Fibroblast of gingiva (primary cell): ENCODE data around the gene THOC6.
A peak's percentile ranks its signal among the peaks of the same experiment; 100 is the strongest.

Experiments
- DNase-seq: peaks from one replicate; pipeline ENCODE4 v3.0.0-alpha.2; 2011; ENCODE audit warnings: low read depth

The THOC6 gene

DNA sequence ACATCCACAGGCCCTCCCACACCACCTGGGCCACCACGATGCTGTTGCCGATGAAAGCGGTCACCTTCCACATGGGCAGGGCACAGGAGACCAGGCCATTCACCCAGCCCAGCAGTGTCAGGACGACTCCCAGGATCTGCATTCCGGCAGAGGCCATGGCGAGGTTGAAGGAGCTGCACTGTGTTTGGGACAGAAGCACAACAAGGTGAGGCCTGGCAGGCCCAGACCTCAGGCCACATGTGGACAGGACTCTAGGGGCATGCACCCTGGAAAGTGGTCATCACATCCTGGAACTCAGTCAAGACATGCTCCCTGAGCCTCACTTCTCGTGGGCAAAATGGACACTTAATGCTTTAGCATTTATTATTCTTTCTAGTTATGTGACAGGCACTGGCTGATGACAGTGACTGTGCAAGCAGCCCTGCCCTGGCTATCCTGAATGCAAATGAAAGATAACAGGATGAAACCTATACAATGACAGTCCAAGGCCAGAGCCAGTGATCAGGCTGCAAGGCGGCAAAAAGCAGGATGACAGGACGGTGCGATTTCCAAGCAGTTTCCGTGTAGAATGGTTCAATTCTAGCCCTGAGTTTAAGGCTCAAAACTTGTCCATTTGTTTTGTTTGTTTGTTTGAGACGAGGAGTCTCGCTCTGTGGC lies 7.8 kb upstream of the THOC6 start:
- DNase-seq: no peak

DNA sequence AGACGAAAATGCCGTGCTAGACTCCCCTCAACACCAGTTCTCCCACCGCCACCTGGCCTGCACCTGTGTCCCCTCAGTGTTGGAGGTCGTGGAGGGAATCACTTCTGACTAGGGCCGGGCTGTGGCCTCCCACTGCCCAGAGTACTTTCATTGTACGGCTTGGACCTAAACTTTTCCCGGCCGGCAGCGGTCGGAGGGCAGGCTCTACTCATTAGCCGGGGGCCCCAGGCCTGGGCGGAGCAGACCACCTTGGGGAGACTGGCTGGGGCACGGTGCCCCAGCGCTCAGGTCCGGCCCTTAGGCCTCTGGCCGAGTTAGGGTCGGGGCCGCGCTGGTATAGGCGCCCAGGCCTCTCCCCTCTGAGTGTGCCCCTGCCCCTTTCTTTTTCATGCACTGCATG lies 6.5 kb upstream of the THOC6 start:
- DNase-seq: no peak

DNA sequence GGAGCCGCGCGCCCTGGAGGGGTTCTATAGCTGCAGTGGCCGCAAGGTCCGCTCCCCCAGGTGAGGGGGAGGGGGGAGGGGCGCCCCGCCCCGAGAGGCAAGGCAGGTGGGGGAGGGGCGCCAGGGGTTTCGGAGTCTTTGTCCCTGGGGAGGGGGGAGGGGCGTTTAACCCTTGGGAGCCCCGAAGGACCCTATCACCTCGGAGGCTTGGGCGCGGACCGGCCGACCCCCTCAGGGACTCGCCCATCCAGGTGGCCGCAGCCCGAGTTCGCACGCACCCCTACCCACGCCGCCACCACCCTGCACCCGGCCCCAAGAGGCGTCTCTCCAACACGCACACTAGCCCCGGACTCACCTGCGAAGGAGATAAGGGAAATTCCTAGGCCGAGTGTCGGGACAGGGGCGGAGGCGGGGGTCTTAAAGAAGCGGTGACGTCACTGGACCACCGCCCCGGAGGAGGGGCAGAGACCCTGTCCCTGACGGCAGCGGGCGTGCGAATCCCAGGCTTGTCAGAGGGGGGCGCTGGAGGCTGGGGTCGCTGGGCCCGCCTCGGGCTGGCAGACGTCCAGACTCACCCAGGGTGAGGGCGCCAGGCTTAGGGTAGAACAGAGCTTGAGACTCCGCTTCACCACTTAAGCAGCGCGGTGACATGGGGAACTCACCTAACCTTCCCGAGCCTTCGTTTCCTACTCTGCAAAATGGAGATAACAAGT lies 5.9 kb upstream of the THOC6 start, which contains the start of gene CLDN6:
Gene CLDN6, minus strand, starts transcription at position 390 of the 713 bp plus-strand sequence. CDS start 2,162 bp downstream, outside the sequence.
- DNase-seq: no peak

DNA sequence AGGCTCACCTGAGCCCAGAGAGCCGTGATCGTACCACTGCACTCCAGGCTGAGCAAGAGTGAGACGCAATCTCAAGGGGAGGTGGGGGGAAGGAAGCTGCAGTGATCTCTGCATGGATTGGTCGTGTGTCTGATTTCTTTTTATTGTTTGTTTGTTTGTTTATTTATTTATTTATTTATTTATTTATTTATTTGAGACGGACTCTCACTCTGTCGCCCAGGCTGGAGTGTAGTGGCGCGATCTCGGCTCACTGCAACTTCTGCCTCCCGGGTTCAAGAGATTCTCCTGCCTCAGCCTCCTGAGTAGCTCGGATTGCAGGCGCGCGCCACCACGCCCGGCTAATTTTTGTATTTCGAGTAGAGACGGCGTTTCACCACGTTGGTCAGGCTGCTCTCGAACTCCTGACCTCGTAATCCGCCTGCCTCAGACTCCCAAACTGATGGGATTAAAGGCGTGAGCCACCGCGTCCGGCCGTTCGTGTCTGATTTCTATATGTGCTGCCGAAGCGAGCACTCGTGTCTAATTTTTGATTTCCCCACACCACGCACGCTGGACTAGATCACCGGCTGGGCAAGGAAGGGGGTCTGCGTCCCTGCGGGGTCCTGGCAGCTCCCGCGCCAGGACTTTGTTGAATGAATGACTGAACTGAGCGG lies 4.1 kb upstream of the THOC6 start:
- no peak for DNase-seq

DNA sequence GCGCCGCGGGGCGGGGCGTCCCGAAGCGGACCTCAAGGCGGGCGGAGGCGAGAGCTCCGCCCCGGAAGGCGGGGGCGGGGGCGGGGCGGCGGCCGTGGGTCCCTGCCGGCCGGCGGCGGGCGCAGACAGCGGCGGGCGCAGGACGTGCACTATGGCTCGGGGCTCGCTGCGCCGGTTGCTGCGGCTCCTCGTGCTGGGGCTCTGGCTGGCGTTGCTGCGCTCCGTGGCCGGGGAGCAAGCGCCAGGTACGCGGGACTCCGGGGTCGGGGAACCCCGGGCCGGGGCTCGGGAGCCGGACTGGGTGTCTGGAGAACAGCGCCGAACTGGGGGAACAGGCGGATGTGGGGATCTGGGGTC lies 3.6 kb upstream of the THOC6 start, which contains the start of gene TNFRSF12A:
Gene TNFRSF12A, plus strand, starts transcription at position 122 of the 357 bp plus-strand sequence. Its CDS starts 30 bp downstream, at position 152.
- DNase-seq: peak; percentile 61

DNA sequence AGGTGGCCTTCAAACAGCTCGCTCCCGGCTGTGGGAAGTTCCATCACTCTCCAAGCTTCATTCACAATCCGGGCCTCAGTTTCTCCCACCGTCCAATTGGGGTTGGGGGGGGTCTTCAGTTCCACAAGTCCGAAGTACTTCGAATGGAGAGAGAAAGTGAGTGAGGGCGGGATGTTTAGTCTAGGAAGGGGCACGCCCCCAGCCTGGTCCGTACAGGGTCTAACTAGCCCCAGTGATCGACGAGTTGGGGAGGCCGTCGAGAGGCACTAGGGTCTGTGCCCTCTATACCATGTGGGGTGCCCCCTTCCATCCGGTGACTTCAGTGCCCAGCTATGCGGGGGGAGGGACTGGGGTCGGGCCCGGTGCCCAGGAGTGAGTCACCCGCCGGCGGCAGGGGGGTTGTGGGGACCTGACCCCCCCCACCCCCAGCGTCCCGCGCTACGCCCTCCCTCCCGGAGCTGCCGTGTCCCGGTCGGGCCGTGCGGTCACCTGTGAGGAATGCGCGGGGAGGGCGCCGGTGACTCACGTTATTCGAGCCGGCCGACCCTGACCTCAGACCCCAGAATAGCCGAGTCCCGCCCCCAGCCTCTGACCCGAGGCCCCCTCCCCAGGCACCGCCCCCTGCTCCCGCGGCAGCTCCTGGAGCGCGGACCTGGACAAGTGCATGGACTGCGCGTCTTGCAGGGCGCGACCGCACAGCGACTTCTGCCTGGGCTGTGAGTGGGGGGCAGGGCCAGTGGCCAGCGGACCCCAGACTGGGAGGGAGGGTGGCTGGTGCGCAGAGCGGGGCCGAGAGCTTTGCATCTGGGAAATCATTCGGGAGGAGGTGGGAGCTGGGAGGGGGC lies 3.0 kb upstream of the THOC6 start:
- peak; percentile 83 for DNase-seq

DNA sequence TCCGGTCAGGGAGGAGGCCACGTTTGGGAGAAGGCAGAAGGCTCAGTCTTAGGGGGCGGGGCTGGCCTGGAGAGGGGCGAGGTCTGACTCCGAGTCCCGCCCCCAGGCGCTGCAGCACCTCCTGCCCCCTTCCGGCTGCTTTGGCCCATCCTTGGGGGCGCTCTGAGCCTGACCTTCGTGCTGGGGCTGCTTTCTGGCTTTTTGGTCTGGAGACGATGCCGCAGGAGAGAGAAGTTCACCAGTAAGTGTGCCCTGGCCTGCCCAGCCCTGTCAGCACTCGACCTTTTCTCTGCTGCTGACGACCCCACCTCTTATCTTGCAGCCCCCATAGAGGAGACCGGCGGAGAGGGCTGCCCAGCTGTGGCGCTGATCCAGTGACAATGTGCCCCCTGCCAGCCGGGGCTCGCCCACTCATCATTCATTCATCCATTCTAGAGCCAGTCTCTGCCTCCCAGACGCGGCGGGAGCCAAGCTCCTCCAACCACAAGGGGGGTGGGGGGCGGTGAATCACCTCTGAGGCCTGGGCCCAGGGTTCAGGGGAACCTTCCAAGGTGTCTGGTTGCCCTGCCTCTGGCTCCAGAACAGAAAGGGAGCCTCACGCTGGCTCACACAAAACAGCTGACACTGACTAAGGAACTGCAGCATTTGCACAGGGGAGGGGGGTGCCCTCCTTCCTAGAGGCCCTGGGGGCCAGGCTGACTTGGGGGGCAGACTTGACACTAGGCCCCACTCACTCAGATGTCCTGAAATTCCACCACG lies 2.2 kb upstream of the THOC6 start:
- DNase-seq: peak; percentile 86

DNA sequence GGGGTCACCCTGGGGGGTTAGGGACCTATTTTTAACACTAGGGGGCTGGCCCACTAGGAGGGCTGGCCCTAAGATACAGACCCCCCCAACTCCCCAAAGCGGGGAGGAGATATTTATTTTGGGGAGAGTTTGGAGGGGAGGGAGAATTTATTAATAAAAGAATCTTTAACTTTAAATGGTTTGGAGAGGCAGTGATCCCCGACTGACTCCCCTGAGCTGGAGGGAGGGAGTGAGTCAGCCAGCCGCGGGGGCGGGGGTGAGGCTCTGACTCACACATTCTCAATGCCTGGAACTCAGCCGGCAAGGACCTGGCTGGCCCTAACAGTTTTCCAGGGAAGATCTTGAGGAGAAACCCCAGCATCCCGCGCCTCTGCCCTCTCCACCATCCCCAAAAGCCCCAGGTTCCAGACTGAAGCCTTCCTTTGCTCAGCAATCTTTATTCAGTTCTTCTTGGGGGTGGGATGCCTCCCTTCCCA lies 1.6 kb upstream of the THOC6 start:
- DNase-seq: peak; percentile 91

DNA sequence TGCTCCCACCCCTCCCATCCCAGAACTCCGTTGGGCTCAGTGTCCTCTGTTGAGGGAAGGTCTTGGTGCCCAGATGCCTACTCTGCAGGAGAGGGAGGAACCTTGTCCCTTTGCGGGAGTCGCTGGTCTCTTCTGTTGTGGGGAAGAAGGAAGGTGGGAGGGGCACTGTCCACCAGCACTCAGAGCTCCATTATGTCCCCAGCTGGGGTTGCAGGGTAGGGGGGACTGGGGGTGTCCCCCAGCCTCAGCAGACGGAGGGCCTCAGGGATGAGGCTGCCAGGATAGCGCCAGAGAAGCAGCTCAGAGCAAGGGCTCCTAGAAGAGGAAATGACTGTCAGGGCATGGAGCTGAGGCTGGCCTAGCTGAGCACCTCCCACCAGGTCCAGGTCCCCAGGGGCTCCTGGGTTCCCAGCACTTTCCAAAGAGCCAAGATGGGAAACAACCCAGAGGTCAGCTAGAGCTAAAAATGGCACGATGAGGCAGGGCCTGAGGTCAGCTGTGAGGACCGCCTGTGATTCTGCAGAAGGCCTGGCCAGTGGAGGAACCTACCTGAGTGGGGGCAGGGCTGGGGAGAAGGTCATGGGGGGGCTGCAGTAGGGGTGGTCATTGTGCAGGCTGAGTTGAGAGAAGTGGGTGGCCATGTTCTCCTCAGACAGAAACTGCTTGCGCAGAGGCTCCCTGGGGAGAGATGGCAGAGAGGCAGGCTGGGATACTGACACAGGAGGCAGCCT lies 986 bp upstream of the THOC6 start:
- DNase-seq: peak; percentile 68

DNA sequence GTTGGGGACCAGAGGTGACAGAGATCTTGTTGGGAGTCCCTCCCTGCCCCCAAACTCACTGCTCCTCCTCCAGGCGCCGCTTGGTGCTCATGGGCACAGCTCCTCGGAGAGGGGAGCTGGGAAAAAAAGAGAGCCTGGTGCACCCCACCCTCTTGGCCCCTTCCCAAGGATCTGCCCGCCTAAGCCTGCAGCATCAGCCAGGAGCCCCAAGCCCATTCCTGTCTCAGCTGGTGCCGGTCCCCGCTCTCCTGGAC lies 493 bp upstream of the THOC6 start:
- peak; percentile 59 for DNase-seq

DNA sequence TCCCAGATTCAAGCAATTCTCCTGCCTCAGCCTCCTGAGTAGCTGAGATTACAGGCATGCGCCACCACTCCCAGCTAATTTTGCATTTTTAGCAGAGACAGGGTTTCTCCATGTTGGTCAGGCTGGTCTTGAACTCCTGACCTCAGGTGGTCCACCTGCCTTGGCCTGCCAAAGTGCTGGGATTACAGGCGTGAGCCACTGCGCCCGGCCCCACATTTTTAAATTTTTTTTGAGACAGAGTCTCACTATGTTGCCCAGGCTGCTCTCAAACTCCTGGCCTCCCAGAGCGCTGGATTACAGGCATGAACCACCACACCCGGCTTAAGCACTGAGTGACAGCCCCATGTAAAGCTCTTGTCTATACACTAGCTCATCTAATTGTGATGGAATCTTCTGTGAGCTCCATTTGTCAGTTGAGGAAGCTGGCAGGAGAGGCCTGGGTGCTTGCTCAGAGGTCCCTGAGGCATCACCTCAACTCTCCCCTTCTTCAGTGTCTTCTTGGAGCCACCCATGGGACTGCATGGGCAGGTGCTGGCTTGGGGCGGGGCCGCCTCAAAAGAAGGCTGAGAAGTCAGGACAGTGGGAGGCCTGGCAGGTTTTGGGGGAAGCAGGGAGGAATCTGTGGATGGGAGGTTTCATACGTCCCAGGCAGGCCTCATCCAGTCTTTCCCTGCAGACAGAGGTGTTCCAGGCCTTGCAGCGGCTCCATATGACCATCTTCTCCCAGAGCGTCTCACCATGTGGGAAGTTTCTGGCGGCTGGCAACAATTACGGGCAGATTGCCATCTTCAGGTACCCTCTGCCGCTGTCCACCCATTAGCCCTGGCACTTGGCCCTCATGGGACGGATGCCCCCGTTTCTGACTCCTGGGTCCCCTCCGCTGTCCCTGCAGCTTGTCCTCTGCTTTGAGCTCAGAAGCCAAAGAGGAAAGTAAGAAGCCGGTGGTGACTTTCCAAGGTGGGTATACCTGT lies 1.5 kb downstream of the THOC6 start:
- no peak for DNase-seq

DNA sequence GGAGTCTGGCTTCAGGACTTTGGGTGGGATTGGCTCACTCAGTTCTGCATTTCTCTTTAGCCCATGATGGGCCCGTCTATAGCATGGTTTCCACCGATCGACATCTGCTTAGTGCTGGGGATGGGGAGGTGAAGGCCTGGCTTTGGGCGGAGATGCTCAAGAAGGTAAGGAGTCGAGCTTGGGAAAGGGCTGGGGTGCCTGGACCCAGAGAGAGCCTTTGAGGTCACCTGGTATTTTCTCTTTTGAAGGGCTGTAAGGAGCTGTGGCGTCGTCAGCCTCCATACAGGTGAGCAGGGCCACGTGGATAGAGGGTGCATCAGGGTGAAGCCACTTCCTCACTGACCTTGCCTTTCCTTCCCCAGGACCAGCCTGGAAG lies 2.2 kb downstream of the THOC6 start:
- no peak for DNase-seq

DNA sequence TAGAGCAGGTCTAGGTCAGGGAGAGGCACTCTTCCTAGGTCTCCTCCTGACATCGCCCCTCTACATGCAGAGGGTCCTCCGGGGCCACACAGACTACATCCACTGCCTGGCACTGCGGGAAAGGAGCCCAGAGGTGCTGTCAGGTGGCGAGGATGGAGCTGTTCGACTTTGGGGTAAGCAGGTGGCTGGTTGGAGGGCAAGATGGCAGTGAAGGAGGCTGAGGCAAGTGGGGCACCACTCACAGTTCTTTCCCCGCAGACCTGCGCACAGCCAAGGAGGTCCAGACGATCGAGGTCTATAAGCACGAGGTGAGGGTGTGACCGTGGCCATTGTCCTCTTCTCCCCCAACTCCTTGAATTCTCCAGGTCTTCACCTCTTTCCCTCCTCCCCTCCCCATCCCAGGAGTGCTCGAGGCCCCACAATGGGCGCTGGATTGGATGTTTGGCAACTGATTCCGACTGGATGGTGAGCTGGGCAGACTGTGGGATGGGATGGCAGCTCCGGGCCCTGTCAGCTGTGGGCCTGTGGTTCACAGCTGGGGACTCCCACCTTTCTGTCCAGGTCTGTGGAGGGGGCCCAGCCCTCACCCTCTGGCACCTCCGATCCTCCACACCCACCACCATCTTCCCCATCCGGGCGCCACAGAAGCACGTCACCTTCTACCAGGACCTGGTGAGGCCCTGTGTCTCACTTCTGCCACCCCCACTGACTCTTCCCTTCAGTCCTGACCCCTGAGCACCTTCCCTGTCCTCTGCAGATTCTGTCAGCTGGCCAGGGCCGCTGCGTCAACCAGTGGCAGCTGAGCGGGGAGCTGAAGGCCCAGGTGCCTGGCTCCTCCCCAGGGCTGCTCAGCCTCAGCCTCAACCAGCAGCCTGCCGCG lies 3.0 kb downstream of the THOC6 start:
- DNase-seq: no peak

DNA sequence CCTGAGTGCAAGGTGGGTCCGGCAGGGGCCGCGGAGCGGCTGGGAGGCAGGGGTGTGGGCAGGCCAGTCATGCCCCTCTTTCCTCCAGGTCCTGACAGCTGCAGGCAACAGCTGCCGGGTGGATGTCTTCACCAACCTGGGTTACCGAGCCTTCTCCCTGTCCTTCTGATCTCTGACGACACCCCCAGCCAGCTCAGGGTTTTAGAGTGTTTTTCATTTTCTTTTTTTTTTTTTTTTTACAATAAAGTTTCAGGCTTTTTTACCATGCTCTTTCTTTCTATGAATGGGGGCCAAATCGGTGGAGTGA lies 3.6 kb downstream of the THOC6 start:
- DNase-seq: no peak

DNA sequence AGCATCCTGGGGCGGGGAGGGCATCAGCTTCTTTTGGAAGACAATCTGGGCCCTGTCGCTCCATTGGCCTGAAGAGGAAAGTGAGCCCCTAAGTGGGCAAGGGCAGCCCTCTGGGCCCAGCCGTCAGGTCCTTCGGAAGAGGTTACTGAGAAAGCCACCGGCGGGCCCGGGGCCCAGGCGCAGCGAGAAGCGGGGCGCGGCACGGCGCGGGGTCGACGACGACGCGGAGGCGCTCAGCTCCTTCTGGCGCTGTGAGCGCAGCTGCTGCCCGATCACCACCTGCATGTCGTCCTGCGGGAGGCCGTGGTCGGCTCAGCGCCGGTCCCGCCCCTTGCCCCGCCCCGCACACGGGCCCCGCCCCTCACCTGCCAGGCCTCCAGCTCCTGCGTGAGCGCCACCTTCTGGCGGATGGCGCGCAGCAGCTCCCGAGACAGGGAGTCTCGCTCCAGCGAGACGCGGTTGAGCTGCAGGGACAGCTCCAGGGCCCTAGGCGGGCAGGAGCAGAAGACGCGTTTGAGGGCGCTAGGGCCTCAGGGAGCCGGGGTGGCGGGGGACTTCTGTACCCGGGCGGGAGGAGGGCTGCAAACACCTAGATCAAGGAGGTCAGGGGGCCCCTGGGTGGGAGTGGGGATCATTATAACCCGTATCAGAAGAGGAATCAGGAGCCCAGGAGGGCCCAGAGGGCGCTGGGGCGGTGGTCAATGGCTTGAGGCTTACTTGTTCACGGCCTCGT lies 4.3 kb downstream of the THOC6 start:
- peak; percentile 31 for DNase-seq

DNA sequence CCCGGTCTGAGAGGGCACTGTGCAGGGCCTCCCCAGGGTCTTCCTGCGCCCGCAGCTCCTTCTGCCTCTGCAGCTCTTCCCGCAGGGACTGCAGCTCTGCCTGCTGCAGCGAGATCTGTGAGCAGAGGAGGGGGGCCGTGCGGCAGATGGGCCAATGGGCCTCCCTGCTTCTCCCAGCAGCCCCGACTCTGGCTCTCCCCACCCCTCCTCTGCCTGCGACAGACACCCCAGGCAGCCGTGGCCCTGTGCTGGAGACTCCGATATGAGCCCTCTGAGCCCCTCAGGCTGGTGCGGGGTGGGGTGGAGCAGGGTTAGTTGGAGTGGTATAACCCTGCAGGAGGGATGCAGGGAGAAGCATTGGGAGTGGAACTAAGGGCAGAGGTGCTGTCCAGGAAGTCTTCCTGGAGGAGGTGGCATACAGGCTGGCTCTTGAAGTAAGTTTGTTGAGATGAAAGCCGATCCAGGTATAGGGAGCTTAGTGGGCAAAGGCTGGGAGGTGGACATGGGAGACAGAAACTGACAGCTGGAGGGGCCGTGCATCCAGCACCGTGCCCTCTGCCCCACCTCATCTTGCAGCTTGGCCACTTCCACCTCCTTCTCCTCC lies 5.0 kb downstream of the THOC6 start:
- DNase-seq: no peak

DNA sequence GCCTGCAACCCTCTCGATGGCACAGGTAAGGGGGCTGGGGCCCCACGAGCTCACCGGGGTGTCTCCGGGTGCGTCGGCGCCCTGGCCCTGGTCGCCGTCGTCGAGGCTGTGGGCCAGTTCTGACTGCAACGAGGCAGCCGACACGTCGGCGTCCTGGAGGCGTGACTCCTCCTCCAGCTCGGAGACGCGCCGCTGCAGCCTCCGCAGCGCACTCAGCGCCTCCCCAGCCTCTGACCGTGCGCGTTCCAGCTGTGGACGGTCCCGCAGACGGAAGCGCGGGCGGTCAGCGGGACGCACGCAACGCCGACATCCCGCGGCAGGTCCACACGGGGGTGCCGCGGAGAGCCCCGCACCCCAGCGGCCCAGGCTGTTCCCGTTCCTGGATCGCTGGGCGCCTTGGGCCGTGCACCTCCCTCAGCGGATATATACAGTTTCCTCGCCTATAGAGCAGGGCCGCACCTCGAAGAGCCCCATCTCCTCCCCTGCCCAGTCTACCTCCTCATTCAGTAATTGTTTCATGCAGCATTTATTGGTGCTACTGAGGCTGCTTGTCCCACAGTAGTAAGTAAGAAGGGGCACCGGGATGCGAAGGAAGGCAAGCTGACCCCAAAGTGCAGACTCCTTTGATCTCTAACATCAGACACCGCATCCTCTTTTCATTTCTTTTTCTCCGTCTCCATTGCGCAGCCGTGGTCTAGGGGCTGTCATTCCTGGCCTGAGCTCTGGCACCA lies 5.8 kb downstream of the THOC6 start:
- DNase-seq: no peak
